K562 (cell line): ENCODE data around the gene XBP1. TPM values are rescaled to one million over a fixed set of nuclear protein-coding genes. Genes with fewer than 3 reads are reported as not detected.

ENCODE experiments used
- ATAC-seq: fragments of 200-7000 bp; cut with Tn5 transposase; 3 replicates; pipeline ENCODE4 v1.9.1; 2020; ENCODE audit warnings: moderate library complexity
- BruUV-seq: library from RNA; stranded (reverse); fragments of 400-500 nt; replicated peaks from 2 replicates; lab custom pipeline; 2021; lab: Mats Ljungman, UMichigan
- CTCF ChIA-PET: fragments of 300-600 bp; formaldehyde crosslinking; extraction: SDS; loops from one replicate; lab custom pipeline; 2021; ENCODE audit warnings: low intra/inter-chr PET ratio; lab: Yijun Ruan, JAX
- POLR2A ChIA-PET: fragments of 300-600, 350-650 bp; sonication (Branson Sonifier 250); formaldehyde crosslinking; extraction: SDS; loops from one replicate; lab custom pipeline; 2021; ENCODE audit warnings: antibody characterized with exemption, inconsistent platforms; lab: Yijun Ruan, JAX
- DNase-seq, 4 experiments: peaks; one replicate each; pipeline versions ENCODE4 v3.0.0 to v3.0.0-alpha.2; 2011 to 2018; ENCODE audit warnings: low spot score in 3 of 4, mixed read lengths in 3 of 4; ENCODE audit errors: extremely low read depth in 1 of 4
- FAIRE-seq: peaks from 2 replicates; lab custom pipeline; 2011; peaks lifted over from hg19 to GRCh38; lab: Jason Lieb, UNC
- H2AFZ ChIP-seq: 2 replicates; pipeline ENCODE4 v1.6.0; 2011; ENCODE audit warnings: low read depth, low read length, control low read depth, inconsistent platforms
- H3K27ac ChIP-seq: fragments of 200-600 bp; 3 replicates; pipeline ENCODE4 v1.8.0; 2011; ENCODE audit warnings: low read depth, mild to moderate bottlenecking, control low read depth, inconsistent platforms, low read length, moderate library complexity, mixed read lengths; ENCODE audit errors: extremely low read depth
- H3K27me3 ChIP-seq, 2 experiments: fragments of 300-600 bp in 1 of 2; 2 replicates in 1 of 2; 3 replicates in 1 of 2; pipeline versions ENCODE4 v1.6.0 to v1.8.0; 2011; ENCODE audit warnings: inconsistent platforms in 2 of 2, low read length in 2 of 2, mild to moderate bottlenecking in 1 of 2, mixed read lengths in 1 of 2, moderate library complexity in 1 of 2; ENCODE audit not compliant: control insufficient read depth in 2 of 2, insufficient read depth in 2 of 2
- H3K36me3 ChIP-seq: fragments of 300-600 bp; 3 replicates; pipeline ENCODE4 v1.8.0; 2011; ENCODE audit warnings: mild to moderate bottlenecking, low read length, inconsistent platforms; ENCODE audit not compliant: control insufficient read depth, insufficient read depth
- H3K4me1 ChIP-seq, 2 experiments: fragments of 200-600 bp in 1 of 2; replicated peaks in 1 of 2; 2 replicates in 1 of 2; 3 replicates in 1 of 2; pipeline versions ENCODE4 v1.5.1 to v1.8.0; 2011; ENCODE audit warnings: inconsistent platforms in 2 of 2, low read length in 2 of 2, mild to moderate bottlenecking in 1 of 2, mixed read lengths in 1 of 2, moderate library complexity in 1 of 2; ENCODE audit not compliant: control insufficient read depth in 2 of 2, insufficient read depth in 2 of 2
- H3K4me2 ChIP-seq: 2 replicates; pipeline ENCODE4 v1.6.1; 2011; ENCODE audit warnings: low read length, control low read depth, inconsistent platforms, mixed read lengths; ENCODE audit not compliant: insufficient read depth
- H3K4me3 ChIP-seq: fragments of 200-600 bp; sonication (generic), shearing (Covaris generic); 2 replicates; pipeline ENCODE4 v1.5.1; 2016; ENCODE audit warnings: control low read depth, inconsistent platforms
- H3K79me2 ChIP-seq: fragments of 200-600 bp; 3 replicates; pipeline ENCODE4 v1.8.0; 2011; ENCODE audit warnings: low read length, inconsistent platforms; ENCODE audit not compliant: control insufficient read depth, insufficient read depth
- H3K9ac ChIP-seq, 2 experiments: 2 replicates each; pipeline versions ENCODE4 v1.6.0 to v1.6.1; 2011; ENCODE audit warnings: low read depth in 2 of 2, low read length in 2 of 2, control low read depth in 1 of 2, inconsistent platforms in 1 of 2, mild to moderate bottlenecking in 1 of 2, mixed read lengths in 1 of 2; ENCODE audit not compliant: insufficient read depth in 1 of 2
- H3K9me1 ChIP-seq: one replicate; pipeline ENCODE4 v1.6.0; 2011; ENCODE audit warnings: inconsistent platforms, mild to moderate bottlenecking, low read length, moderate library complexity; ENCODE audit not compliant: control insufficient read depth, insufficient read depth
- H3K9me3 ChIP-seq: replicated peaks from 2 replicates; pipeline ENCODE4 v1.5.1; 2011; ENCODE audit warnings: low read depth, low read length, inconsistent platforms; ENCODE audit not compliant: control insufficient read depth, insufficient read depth
- H4K20me1 ChIP-seq: replicated peaks from 2 replicates; pipeline ENCODE4 v1.6.1; 2011; ENCODE audit warnings: low read length, inconsistent platforms, mixed read lengths; ENCODE audit not compliant: control insufficient read depth, insufficient read depth
- ASH1L ChIP-seq: fragments of 450-650 bp; IDR thresholded peaks from 2 replicates; pipeline ENCODE4 v1.6.1; 2018; ENCODE audit warnings: borderline replicate concordance, mild to moderate bottlenecking, low read depth; ENCODE audit not compliant: partially characterized antibody
- CTBP1 ChIP-seq: fragments of 450-650 bp; IDR thresholded peaks from 2 replicates; pipeline ENCODE4 v1.6.1; 2016; ENCODE audit warnings: borderline replicate concordance
- ZKSCAN8 ChIP-seq: fragments of 200-800 bp; sonication (Bioruptor generic); IDR thresholded peaks from 2 replicates; pipeline ENCODE4 v1.6.1; 2016; ENCODE audit warnings: missing genetic modification characterization, missing compliant biosample characterization
- ZNF121 ChIP-seq: sonication (generic); formaldehyde crosslinking; conservative IDR thresholded peaks from 2 replicates; pipeline ENCODE4 v1.8.0; 2022; ENCODE audit warnings: missing genetic modification reagents
- ZNF41 ChIP-seq: fragments of 250-450 bp; sonication (Bioruptor Pico); conservative IDR thresholded peaks from 2 replicates; pipeline ENCODE4 v1.4.0; 2020; ENCODE audit warnings: mild to moderate bottlenecking
- ZNF644 ChIP-seq: fragments of 200-800 bp; sonication (Bioruptor generic); IDR thresholded peaks from 2 replicates; pipeline ENCODE4 v1.6.1; 2016; ENCODE audit warnings: low read depth, missing genetic modification characterization, missing compliant biosample characterization
- WGBS: fragments of 100-300 bp; shearing (Covaris generic); methylation state at CpG from one replicate; pipeline ENCODE4 v1.1.6; 2016; ENCODE audit warnings: low coverage, mixed read lengths; ENCODE audit not compliant: insufficient coverage; ENCODE audit errors: missing lambda C conversion rate; 5-methylcytosine and 5-hydroxymethylcytosine counted together
- in situ Hi-C: fragments of 300-500 bp; cut with MboI; formaldehyde crosslinking; loops from 4 replicates; pipeline ENCODE4 v1.15.0; 2018; ENCODE audit warnings: inconsistent platforms, mixed read lengths
- intact Hi-C: fragments of 100-400 bp; cut with micrococcal nuclease; formaldehyde crosslinking; loops from 2 replicates; pipeline ENCODE4 v1.14.2; 2022
- polyA plus RNA-seq, 8 experiments: library from polyadenylated mRNA; depleted of rRNA in 4 of 8; stranded (reverse) in 5 of 8; unstranded in 3 of 8; fragments of >200 nt; fragmentation: Nextera tagmentation in 2 of 8; fragmentation: Illumina TruSeq in 1 of 8; extraction: Ambion mirVana in 2 of 8; extraction: Trizol in 1 of 8; gene quantifications; 2 replicates each; pipeline versions ENCODE4 v1.2.1 to v1.2.3, GENCODE V29; 2011 to 2014; ENCODE audit warnings: inconsistent platforms in 1 of 8, missing spikeins in 1 of 8
- total RNA-seq, 7 experiments: library from RNA; depleted of rRNA in 6 of 7; stranded (reverse); fragments of >200 nt in 6 of 7; fragmentation: Illumina TruSeq in 2 of 7; extraction: Trizol in 2 of 7; gene quantifications; 2 replicates each; pipeline versions ENCODE4 v1.2.1 to v1.2.3, GENCODE V29; 2011 to 2021; ENCODE audit warnings: low replicate concordance in 1 of 7
- TF ChIP-seq, protein P1 (sequence below), 2 experiments: fragments of 450-650 bp in 1 of 2; sonication (generic) in 1 of 2; formaldehyde crosslinking in 1 of 2; IDR thresholded peaks; 2 replicates each; pipeline versions ENCODE4 v1.7.1 to v1.9.0; 2016 to 2022; ENCODE audit warnings: inconsistent platforms in 1 of 2, mild to moderate bottlenecking in 1 of 2, missing genetic modification reagents in 1 of 2

Gene XBP1
- total and polyA plus RNA-seq, 9 of the 15 experiments (the other 6 are each of a cell fraction or from before 2014, with no cell fraction given): 25.0 to 218 (median 94.6) TPM

DNA sequence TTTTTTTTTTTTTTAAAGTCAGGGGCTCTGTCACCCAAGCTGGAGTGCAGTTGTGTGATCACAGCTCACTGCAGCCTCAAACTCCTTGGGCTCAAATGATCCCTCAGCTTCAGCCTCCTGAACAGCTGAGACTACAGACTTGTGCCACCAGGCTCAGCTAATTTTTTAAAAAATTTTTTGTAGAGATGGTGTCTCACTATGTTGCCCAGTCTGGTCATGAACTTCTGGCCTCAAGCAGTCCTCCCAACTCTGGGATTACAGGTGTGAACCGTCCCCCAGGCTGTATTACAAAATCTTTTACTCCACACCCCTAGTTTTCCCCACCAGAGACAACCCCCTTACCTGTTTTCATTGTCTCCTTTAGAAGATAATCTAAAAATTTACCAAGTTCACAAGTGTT is 26.0 kb downstream of the XBP1 start:
- H3K9ac ChIP-seq: no peak overlapping the region
- no peak for FAIRE-seq

DNA sequence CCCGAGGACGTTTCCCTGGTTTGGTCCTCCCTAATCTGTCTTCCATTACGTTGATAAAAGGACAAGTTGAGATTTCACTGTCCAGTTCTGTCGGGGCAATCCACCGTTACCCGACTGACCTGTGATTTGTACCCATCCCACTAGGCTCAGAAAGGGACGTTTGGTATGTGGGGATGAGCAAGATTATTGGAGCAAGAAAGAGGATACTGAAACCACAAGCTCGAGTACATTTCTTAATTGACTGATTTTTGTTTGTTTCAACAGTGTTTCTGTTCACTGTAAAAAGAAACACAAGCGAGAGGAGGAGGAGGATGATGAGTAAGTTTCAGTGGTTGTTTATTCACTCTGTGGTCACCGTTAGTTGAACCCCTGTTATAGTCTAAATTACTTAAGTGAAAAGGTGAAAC is 26.9 kb downstream of the XBP1 start:
- CTCF ChIA-PET: no interaction called here
- H3K27ac ChIP-seq: peak overlapping the region; percentile 92
- no peaks in the 10 kb centered on the region for H3K9me3 ChIP-seq
- peaks cover 26% of the 10 kb centered on the region; the same call in 1 of the 3 replicates for H3K36me3 ChIP-seq
- peaks cover 3 to 6% of the 10 kb centered on the region in 2 experiments; a peak in 2 of 5 replicates for H3K4me1 ChIP-seq
- POLR2A ChIA-PET: no interaction called here
- peak overlapping the region; percentile 84 for H3K4me3 ChIP-seq
- H3K27me3 ChIP-seq: no peaks in the 10 kb centered on the region
- peak overlapping the region; percentile 88 to 94; a peak in 3 of 4 replicates for H3K9ac ChIP-seq
- H3K9me1 ChIP-seq: no peaks in the 10 kb centered on the region
- DNase-seq: no peak
- FAIRE-seq: peak; percentile 26
- peak overlapping the region; percentile 85; the same call in 1 of the 2 replicates for H2AFZ ChIP-seq
- ATAC-seq: peak; percentile 32
- in situ Hi-C loops (no loop called here), intact Hi-C loops (no loop called here)
- H3K4me2 ChIP-seq: peak overlapping the region; percentile 84
- WGBS: 2% methylated on average over 10 of the region's 10 CpGs
- BruUV-seq: TSS peak; percentile 78
- H3K79me2 ChIP-seq: peaks cover 36% of the 10 kb centered on the region
- H4K20me1 ChIP-seq: no peaks in the 10 kb centered on the region
- TF ChIP-seq, protein P1, sequence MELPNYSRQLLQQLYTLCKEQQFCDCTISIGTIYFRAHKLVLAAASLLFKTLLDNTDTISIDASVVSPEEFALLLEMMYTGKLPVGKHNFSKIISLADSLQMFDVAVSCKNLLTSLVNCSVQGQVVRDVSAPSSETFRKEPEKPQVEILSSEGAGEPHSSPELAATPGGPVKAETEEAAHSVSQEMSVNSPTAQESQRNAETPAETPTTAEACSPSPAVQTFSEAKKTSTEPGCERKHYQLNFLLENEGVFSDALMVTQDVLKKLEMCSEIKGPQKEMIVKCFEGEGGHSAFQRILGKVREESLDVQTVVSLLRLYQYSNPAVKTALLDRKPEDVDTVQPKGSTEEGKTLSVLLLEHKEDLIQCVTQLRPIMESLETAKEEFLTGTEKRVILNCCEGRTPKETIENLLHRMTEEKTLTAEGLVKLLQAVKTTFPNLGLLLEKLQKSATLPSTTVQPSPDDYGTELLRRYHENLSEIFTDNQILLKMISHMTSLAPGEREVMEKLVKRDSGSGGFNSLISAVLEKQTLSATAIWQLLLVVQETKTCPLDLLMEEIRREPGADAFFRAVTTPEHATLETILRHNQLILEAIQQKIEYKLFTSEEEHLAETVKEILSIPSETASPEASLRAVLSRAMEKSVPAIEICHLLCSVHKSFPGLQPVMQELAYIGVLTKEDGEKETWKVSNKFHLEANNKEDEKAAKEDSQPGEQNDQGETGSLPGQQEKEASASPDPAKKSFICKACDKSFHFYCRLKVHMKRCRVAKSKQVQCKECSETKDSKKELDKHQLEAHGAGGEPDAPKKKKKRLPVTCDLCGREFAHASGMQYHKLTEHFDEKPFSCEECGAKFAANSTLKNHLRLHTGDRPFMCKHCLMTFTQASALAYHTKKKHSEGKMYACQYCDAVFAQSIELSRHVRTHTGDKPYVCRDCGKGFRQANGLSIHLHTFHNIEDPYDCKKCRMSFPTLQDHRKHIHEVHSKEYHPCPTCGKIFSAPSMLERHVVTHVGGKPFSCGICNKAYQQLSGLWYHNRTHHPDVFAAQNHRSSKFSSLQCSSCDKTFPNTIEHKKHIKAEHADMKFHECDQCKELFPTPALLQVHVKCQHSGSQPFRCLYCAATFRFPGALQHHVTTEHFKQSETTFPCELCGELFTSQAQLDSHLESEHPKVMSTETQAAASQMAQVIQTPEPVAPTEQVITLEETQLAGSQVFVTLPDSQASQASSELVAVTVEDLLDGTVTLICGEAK (IDR thresholded peaks at IDR 0.05): no peak
- TF ChIP-seq, protein P1 (CRISPR knock-in tag; IDR thresholded peaks at IDR 0.05): no peak

More for the DNA sequence above, 26.0 kb downstream of the XBP1 start:
- H3K27ac ChIP-seq: no peak overlapping the region
- no peak overlapping the region for H3K4me3 ChIP-seq
- no peaks in the 10 kb centered on the region for H3K9me3 ChIP-seq
- intact Hi-C loops: no loop called here
- peaks cover 45% of the 10 kb centered on the region for H3K79me2 ChIP-seq
- no peaks in the 10 kb centered on the region for H3K27me3 ChIP-seq
- peaks cover 30% of the 10 kb centered on the region; the same call in 1 of the 3 replicates for H3K36me3 ChIP-seq
- H4K20me1 ChIP-seq: no peaks in the 10 kb centered on the region
- no peak for ATAC-seq
- H3K4me2 ChIP-seq: no peak overlapping the region
- in situ Hi-C loops: no loop called here
- peaks cover 8 to 9% of the 10 kb centered on the region in 2 experiments; a peak in 3 of 5 replicates for H3K4me1 ChIP-seq
- TF ChIP-seq ZKSCAN8 (CRISPR knock-in tag) (no peak), ZNF41 (CRISPR knock-in tag) (no peak), CTBP1 (no peak), ASH1L (no peak), ZNF644 (tag) (no peak), ZNF121 (CRISPR knock-in tag) (0 out of 2 replicates have a peak, but pooled peaks have one; percentile 33)
- H3K9me1 ChIP-seq: no peaks in the 10 kb centered on the region
- DNase-seq: no peak
- ChIA-PET CTCF (no interaction called here), POLR2A (interaction anchor here (0.9 kb wide), 1 partner anchor 26 kb away, joined by 4 read pairs; the partner anchor contains the start of gene XBP1)
- no TSS peak for BruUV-seq
- WGBS: 75% methylated on average over 1 of the region's 1 CpG
- H2AFZ ChIP-seq: no peak overlapping the region
